ENCODE data around the gene IQSEC2.

Gene IQSEC2

DNA sequence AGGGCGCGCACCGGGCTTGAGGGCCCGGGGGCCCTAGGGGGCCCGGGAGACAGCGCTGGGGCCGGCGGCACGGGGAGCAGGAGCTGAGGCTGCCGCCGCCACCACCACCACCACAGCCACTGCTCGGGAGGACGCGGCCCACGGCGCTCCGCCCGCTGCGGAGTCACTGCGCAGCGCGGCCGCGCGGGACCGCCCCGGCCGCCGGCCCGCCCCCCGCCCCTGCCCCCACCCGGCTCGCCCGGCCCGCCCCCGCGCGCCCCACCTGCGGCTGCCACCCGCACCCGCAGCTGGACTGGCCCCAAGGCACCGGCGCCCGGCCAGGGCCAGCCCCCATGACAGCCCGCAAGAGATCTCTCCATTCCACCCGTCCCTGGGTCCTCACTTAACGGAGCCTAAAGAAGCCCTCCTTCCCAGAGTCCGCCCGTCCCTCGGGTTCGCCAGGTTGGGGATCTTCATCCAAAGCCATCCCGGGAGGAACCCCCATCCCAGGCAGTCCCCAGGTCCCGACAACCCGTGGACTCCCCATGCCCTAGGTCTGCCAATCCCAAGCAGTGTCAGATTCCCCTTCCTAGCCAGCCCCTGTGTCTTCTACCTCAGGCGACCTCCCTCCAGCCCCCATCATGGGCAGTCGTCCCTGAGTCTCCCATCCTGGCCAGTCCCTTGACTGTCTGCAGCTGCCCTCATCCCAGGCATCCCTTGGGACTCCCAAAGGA, 40.0 kb upstream of the IQSEC2 start:
- TF ChIP-seq, protein P1, sequence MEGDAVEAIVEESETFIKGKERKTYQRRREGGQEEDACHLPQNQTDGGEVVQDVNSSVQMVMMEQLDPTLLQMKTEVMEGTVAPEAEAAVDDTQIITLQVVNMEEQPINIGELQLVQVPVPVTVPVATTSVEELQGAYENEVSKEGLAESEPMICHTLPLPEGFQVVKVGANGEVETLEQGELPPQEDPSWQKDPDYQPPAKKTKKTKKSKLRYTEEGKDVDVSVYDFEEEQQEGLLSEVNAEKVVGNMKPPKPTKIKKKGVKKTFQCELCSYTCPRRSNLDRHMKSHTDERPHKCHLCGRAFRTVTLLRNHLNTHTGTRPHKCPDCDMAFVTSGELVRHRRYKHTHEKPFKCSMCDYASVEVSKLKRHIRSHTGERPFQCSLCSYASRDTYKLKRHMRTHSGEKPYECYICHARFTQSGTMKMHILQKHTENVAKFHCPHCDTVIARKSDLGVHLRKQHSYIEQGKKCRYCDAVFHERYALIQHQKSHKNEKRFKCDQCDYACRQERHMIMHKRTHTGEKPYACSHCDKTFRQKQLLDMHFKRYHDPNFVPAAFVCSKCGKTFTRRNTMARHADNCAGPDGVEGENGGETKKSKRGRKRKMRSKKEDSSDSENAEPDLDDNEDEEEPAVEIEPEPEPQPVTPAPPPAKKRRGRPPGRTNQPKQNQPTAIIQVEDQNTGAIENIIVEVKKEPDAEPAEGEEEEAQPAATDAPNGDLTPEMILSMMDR (IDR thresholded peaks at IDR 0.05; ENCODE audit: low read length, missing control alignments), result no peak
- DNase-seq (ENCODE audit: low read depth), result no peak
- H3K4me3 ChIP-seq (replicated peaks; ENCODE audit: low read depth, low read length), result peak overlapping the region; percentile 53

DNA sequence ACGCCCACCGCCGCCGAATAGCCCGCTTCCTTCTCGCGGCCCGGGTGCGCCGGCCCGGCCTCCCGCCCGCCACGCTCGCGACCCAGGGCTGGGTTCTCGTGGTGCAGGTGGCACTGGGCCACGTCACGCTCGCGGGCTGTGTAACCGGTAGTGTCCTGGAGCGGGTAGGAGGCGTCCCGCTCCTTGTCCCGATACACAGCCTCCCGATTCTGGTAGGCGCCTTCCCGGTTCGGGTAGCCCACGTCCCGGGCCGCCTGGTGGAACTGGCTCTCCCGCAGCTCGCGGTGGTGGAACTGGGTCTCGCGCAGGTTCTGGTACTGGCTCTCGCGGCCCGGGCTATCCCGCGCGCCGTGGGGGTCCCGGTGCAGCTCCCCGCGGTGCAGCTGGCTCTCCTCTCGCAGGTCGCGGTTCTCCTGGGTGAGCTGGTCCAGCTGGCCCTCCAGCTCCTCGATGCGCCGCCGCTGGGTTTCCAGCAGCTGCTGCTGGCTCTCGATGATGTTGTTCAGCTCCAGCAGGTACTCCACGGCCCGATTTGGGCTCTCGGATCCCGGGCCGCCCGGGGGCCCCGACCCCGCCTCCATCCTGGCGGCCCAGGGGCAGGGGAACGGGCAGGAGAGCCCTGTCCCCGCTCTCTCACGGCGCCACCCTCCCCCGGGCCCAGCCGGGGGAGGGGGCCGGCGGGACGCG, 39.3 kb upstream of the IQSEC2 start:
- DNase-seq (ENCODE audit: low read depth), result no peak
- H3K4me3 ChIP-seq (replicated peaks; ENCODE audit: low read depth, low read length), result peak overlapping the region; percentile 53
- TF ChIP-seq, protein P1 (IDR thresholded peaks at IDR 0.05; ENCODE audit: low read length, missing control alignments), result no peak

GRCh38 chrX:53319614-53320542, 38.5 kb upstream of the IQSEC2 start:
- TF ChIP-seq, protein P1 (IDR thresholded peaks at IDR 0.05; ENCODE audit: low read length, missing control alignments), result no peak
- H3K4me3 ChIP-seq (replicated peaks; ENCODE audit: low read depth, low read length), result peak overlapping the region; percentile 53
- no peak for DNase-seq (ENCODE audit: low read depth)

GRCh38 chrX:53318766-53319353, 37.5 kb upstream of the IQSEC2 start:
- H3K4me3 ChIP-seq (replicated peaks; ENCODE audit: low read depth, low read length), result no peak overlapping the region
- TF ChIP-seq, protein P1 (IDR thresholded peaks at IDR 0.05; ENCODE audit: low read length, missing control alignments), result no peak
- no peak for DNase-seq (ENCODE audit: low read depth)

GRCh38 chrX:53317365-53318069, 36.1 kb upstream of the IQSEC2 start:
- DNase-seq (ENCODE audit: low read depth), result peak; percentile 56
- H3K4me3 ChIP-seq (replicated peaks; ENCODE audit: low read depth, low read length), result no peak overlapping the region
- TF ChIP-seq, protein P1 (IDR thresholded peaks at IDR 0.05; ENCODE audit: low read length, missing control alignments), result peak; percentile 68

DNA sequence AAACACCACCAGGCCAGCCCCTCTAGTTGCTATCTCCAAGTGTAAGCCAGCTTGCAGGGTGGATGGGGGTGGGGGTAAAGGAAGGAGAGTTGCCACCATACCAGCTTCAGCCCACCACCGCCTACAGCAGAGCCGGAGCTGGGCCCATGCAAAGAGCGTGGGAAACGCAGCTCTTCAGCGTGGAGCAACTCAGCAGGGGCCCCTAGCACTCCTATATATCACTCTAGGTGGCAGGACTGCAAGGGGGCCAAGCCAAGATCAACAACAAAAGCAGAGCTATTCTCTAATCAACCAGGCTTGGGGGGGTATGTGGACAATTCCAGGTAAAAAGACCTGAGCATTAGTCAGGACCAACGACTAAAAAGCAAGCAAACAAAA, 35.5 kb upstream of the IQSEC2 start:
- H3K4me3 ChIP-seq (replicated peaks; ENCODE audit: low read depth, low read length), result no peak overlapping the region
- no peak for DNase-seq (ENCODE audit: low read depth)
- TF ChIP-seq, protein P1 (IDR thresholded peaks at IDR 0.05; ENCODE audit: low read length, missing control alignments), result no peak
